Prostate gland (tissue), 2 donors: ENCODE results near the gene HBS1L. TPM values are rescaled to one million over a fixed set of nuclear protein-coding genes. Genes with fewer than 3 reads are reported as not detected.

Source experiments
- DNase-seq: peaks from one replicate; pipeline ENCODE4 v3.0.0-alpha.2; 2019; ENCODE audit warnings: low spot score
- H3K27ac ChIP-seq, 2 donors: fragments of 200-600 bp; sonication (generic); 2 replicates each; pipeline ENCODE4 v1.5.1; 2017 to 2019
- H3K27me3 ChIP-seq: fragments of 200-600 bp; sonication (generic); replicated peaks from 2 replicates; pipeline ENCODE4 v1.5.1; 2019; ENCODE audit not compliant: insufficient read depth
- H3K36me3 ChIP-seq, 2 donors: fragments of 200-600 bp; sonication (generic); 1 replicate in 1 of 2; 2 replicates in 1 of 2; pipeline versions ENCODE4 v1.5.1 to v1.8.1; 2017 to 2019
- H3K4me1 ChIP-seq: fragments of 200-600 bp; sonication (generic); replicated peaks from 2 replicates; pipeline ENCODE4 v1.5.1; 2019
- H3K4me3 ChIP-seq, 2 donors: fragments of 200-600 bp; sonication (generic); 2 replicates each; pipeline ENCODE4 v1.5.1; 2017 to 2019
- H3K9me3 ChIP-seq: fragments of 200-600 bp; sonication (generic); 2 replicates; pipeline ENCODE4 v1.5.1; 2017
- POLR2A ChIP-seq: fragments of 450-650 bp; IDR thresholded peaks from one replicate; pipeline ENCODE4 v1.6.1; 2016; ENCODE audit warnings: antibody characterized with exemption, mild to moderate bottlenecking
- POLR2AphosphoS5 ChIP-seq: sonication (generic); formaldehyde crosslinking; IDR thresholded peaks from one replicate; pipeline ENCODE4 v1.6.1; 2017; ENCODE audit warnings: antibody characterized with exemption
- WGBS: methylation state at CpG from one replicate; pipeline ENCODE4 v1.1.5; 2018; 5-methylcytosine and 5-hydroxymethylcytosine counted together
- intact Hi-C: fragments of 100-400 bp; cut with DNase I; formaldehyde crosslinking; loops from one replicate; pipeline ENCODE4 v1.14.2; 2022
- total RNA-seq, 2 donors: library from RNA; depleted of rRNA; stranded (reverse); fragments of >200 nt; gene quantifications; one replicate each; pipeline ENCODE4 v1.1.0, GENCODE V29; 2016
- TF ChIP-seq, protein P1 (sequence below), 4 experiments: fragments of 200-600 bp in 2 of 4; fragments of 450-650 bp in 2 of 4; sonication (generic) in 2 of 4; IDR thresholded peaks; 1 replicate in 3 of 4; 2 replicates in 1 of 4; pipeline ENCODE4 v1.5.1; 2016 to 2019; ENCODE audit warnings: antibody characterized with exemption in 4 of 4, mild to moderate bottlenecking in 2 of 4, moderate library complexity in 2 of 4

HBS1L gene
- total RNA-seq, 2 donors from 2014 or later: 54.2 to 72.1 TPM

DNA sequence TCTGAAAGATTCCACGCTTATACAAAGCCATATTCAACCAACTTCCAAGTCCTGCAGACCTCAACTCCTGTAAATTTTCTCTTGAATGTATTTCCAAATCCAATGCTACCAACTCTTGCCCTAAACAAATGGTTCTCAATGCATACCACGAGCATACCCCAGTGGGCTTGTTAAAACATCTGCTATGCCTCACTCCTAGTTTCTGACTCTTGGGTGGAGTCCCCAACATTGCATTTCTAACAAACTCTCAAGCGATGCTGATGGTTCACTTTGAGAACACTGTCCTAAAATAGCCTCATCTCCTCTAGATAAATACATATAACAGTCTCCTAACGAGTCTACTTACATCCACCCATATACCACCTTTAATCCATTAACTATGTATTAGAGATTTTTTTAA, 7.3 kb downstream of the HBS1L start:
- Histone ChIP-seq H3K36me3 (no peaks in the 10 kb centered on the region), H3K27me3 (no peaks in the 10 kb centered on the region), H3K27ac (no peak overlapping the region), H3K4me3 (no peak overlapping the region), H3K4me1 (no peaks in the 10 kb centered on the region), H3K9me3 (no peaks in the 10 kb centered on the region)
- no peak for DNase-seq
- WGBS: 83% methylated on average over 4 of the region's 4 CpGs
- TF ChIP-seq, protein P1, sequence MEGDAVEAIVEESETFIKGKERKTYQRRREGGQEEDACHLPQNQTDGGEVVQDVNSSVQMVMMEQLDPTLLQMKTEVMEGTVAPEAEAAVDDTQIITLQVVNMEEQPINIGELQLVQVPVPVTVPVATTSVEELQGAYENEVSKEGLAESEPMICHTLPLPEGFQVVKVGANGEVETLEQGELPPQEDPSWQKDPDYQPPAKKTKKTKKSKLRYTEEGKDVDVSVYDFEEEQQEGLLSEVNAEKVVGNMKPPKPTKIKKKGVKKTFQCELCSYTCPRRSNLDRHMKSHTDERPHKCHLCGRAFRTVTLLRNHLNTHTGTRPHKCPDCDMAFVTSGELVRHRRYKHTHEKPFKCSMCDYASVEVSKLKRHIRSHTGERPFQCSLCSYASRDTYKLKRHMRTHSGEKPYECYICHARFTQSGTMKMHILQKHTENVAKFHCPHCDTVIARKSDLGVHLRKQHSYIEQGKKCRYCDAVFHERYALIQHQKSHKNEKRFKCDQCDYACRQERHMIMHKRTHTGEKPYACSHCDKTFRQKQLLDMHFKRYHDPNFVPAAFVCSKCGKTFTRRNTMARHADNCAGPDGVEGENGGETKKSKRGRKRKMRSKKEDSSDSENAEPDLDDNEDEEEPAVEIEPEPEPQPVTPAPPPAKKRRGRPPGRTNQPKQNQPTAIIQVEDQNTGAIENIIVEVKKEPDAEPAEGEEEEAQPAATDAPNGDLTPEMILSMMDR (IDR thresholded peaks at IDR 0.05): no peak
- no peak for TF ChIP-seq POLR2A
- TF ChIP-seq POLR2AphosphoS5: no peak
- intact Hi-C loops: no loop called here

- H3K9me3 ChIP-seq: no peaks in the 10 kb centered on the region
- H3K4me3 ChIP-seq: no peak overlapping the region
- intact Hi-C loops: no loop called here
- TF ChIP-seq POLR2AphosphoS5 (no peak), POLR2A (no peak)
- TF ChIP-seq, protein P1 (IDR thresholded peaks at IDR 0.05): no peak
- 38% methylated on average over 2 of the region's 2 CpGs for WGBS
- no peaks in the 10 kb centered on the region for H3K4me1 ChIP-seq
- no peak for DNase-seq
- no peaks in the 10 kb centered on the region for H3K27me3 ChIP-seq
- no peak overlapping the region for H3K27ac ChIP-seq
- H3K36me3 ChIP-seq: no peaks in the 10 kb centered on the region
These were observed 7.7 kb downstream of the HBS1L start for GRCh38 chr6:135046912-135047311.

DNA sequence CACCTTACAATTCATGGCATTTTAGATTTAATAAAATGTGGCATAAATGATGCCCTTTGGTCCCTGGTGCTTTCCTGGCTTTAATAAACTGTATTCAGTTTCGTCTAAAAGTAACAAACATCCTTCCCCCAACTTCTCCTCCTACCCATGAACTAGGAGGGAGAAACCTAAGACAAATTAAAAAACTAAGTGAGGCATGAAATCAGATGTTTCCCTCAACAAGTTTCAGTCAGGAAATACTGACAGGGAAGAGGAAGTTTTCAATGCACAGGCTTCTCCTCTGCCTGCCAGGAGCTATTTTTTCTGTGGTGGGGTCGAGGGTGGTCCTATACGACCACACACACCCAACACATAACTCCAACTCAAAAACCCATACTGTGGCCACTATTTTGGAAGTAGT, 10.0 kb downstream of the HBS1L start:
- intact Hi-C loops: no loop called here
- Histone ChIP-seq H3K4me3 (no peak overlapping the region), H3K4me1 (no peaks in the 10 kb centered on the region), H3K27ac (no peak overlapping the region), H3K36me3 (no peaks in the 10 kb centered on the region), H3K9me3 (no peaks in the 10 kb centered on the region), H3K27me3 (no peaks in the 10 kb centered on the region)
- TF ChIP-seq, protein P1 (IDR thresholded peaks at IDR 0.05): no peak
- TF ChIP-seq POLR2A (no peak), POLR2AphosphoS5 (no peak)
- no peak for DNase-seq
- 73% methylated on average over 3 of the region's 3 CpGs for WGBS

- 68% methylated on average over 2 of the region's 2 CpGs for WGBS
- DNase-seq: no peak
- H3K4me3 ChIP-seq: no peak overlapping the region
- TF ChIP-seq POLR2A (no peak), POLR2AphosphoS5 (no peak)
- TF ChIP-seq, protein P1 (IDR thresholded peaks at IDR 0.05): no peak
- no peak overlapping the region for H3K27ac ChIP-seq
- no peaks in the 10 kb centered on the region for H3K9me3 ChIP-seq
- intact Hi-C loops: no loop called here
- no peaks in the 10 kb centered on the region for H3K4me1 ChIP-seq
- no peaks in the 10 kb centered on the region for H3K36me3 ChIP-seq
- no peaks in the 10 kb centered on the region for H3K27me3 ChIP-seq
These were observed 10.8 kb downstream of the HBS1L start for GRCh38 chr6:135043846-135044245.

GRCh38 chr6:135043364-135043763, 11.3 kb downstream of the HBS1L start:
- Histone ChIP-seq H3K27me3 (no peaks in the 10 kb centered on the region), H3K4me3 (no peak overlapping the region), H3K4me1 (no peaks in the 10 kb centered on the region), H3K36me3 (no peaks in the 10 kb centered on the region), H3K9me3 (no peaks in the 10 kb centered on the region), H3K27ac (no peak overlapping the region)
- no peak for TF ChIP-seq POLR2A
- TF ChIP-seq POLR2AphosphoS5: no peak
- TF ChIP-seq, protein P1 (IDR thresholded peaks at IDR 0.05): no peak
- intact Hi-C loops: no loop called here
- DNase-seq: no peak
- 79% methylated on average over 3 of the region's 3 CpGs for WGBS
